HL-60 (cell line): Measurements from ENCODE around the gene ACSS3.

Source experiments
- DNase-seq, 2 experiments: peaks; one replicate each; pipeline ENCODE4 v3.0.0-alpha.2; 2010 to 2020; ENCODE audit warnings: low read depth in 1 of 2, low spot score in 1 of 2
- H3K27ac ChIP-seq: fragments of 250-450 bp; sonication (Bioruptor Pico); replicated peaks from 2 replicates; pipeline ENCODE4 v1.5.1; 2020; ENCODE audit warnings: mild to moderate bottlenecking, moderate library complexity
- H3K27me3 ChIP-seq: fragments of 250-450 bp; sonication (Bioruptor Pico); 2 replicates; pipeline ENCODE4 v1.5.1; 2021; ENCODE audit warnings: mild to moderate bottlenecking, moderate library complexity; ENCODE audit not compliant: insufficient read depth, poor library complexity, severe bottlenecking
- H3K4me3 ChIP-seq: replicated peaks from 2 replicates; pipeline ENCODE4 v1.5.1; 2011; ENCODE audit warnings: mild to moderate bottlenecking, control low read depth, low read length; ENCODE audit not compliant: insufficient read depth
- GABPA ChIP-seq: IDR thresholded peaks from 2 replicates; pipeline ENCODE4 v1.6.1; 2012; ENCODE audit warnings: low read depth
- POLR2AphosphoS5 ChIP-seq: IDR thresholded peaks from 2 replicates; pipeline ENCODE4 v1.6.1; 2012; ENCODE audit warnings: low read depth
- SPI1 ChIP-seq: IDR thresholded peaks from 2 replicates; pipeline ENCODE4 v1.6.1; 2012; ENCODE audit warnings: low read depth, mild to moderate bottlenecking, borderline replicate concordance
- TF ChIP-seq, protein P1 (sequence below): IDR thresholded peaks from 2 replicates; pipeline ENCODE4 v1.6.1; 2012; ENCODE audit warnings: low read depth; ENCODE audit not compliant: insufficient replicate concordance
- TF ChIP-seq, protein P2 (sequence below): IDR thresholded peaks from one replicate; pipeline ENCODE4 v1.5.1; 2011; ENCODE audit warnings: low read length, control low read depth, inconsistent platforms; ENCODE audit not compliant: insufficient read depth

ACSS3 gene

DNA sequence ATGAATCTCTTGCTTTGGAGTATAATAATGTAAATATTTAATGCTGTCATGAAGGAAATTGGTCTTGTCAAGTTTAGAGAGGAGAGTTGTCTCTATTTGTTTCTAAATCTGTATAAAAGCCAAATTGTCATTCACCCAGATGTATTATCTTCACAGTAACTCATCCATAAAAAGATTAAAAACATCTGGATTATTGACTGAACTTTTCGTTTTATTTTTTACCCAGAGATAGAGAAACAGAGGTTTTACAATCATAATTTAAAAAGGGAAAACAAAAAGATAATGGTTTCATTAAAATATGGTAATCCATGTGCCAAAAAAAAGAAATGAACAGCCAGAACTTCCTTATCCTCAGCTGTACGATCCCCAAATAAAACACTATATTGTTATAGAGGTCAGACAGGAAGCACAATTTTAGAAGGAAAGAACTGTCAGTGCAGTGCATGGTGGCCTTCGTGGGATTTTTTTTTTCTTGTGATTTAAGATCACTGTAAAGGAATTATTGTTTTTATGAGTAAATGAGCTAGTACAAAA is 125.9 kb downstream of the ACSS3 start:
- DNase-seq: no peak
- Histone ChIP-seq H3K27me3 (peaks cover 2% of the 10 kb centered on the region), H3K27ac (no peak overlapping the region), H3K4me3 (no peak overlapping the region)
- TF ChIP-seq, protein P1, sequence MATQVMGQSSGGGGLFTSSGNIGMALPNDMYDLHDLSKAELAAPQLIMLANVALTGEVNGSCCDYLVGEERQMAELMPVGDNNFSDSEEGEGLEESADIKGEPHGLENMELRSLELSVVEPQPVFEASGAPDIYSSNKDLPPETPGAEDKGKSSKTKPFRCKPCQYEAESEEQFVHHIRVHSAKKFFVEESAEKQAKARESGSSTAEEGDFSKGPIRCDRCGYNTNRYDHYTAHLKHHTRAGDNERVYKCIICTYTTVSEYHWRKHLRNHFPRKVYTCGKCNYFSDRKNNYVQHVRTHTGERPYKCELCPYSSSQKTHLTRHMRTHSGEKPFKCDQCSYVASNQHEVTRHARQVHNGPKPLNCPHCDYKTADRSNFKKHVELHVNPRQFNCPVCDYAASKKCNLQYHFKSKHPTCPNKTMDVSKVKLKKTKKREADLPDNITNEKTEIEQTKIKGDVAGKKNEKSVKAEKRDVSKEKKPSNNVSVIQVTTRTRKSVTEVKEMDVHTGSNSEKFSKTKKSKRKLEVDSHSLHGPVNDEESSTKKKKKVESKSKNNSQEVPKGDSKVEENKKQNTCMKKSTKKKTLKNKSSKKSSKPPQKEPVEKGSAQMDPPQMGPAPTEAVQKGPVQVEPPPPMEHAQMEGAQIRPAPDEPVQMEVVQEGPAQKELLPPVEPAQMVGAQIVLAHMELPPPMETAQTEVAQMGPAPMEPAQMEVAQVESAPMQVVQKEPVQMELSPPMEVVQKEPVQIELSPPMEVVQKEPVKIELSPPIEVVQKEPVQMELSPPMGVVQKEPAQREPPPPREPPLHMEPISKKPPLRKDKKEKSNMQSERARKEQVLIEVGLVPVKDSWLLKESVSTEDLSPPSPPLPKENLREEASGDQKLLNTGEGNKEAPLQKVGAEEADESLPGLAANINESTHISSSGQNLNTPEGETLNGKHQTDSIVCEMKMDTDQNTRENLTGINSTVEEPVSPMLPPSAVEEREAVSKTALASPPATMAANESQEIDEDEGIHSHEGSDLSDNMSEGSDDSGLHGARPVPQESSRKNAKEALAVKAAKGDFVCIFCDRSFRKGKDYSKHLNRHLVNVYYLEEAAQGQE: no peak
- TF ChIP-seq GABPA (no peak), POLR2AphosphoS5 (no peak), SPI1 (no peak)
- TF ChIP-seq, protein P2, sequence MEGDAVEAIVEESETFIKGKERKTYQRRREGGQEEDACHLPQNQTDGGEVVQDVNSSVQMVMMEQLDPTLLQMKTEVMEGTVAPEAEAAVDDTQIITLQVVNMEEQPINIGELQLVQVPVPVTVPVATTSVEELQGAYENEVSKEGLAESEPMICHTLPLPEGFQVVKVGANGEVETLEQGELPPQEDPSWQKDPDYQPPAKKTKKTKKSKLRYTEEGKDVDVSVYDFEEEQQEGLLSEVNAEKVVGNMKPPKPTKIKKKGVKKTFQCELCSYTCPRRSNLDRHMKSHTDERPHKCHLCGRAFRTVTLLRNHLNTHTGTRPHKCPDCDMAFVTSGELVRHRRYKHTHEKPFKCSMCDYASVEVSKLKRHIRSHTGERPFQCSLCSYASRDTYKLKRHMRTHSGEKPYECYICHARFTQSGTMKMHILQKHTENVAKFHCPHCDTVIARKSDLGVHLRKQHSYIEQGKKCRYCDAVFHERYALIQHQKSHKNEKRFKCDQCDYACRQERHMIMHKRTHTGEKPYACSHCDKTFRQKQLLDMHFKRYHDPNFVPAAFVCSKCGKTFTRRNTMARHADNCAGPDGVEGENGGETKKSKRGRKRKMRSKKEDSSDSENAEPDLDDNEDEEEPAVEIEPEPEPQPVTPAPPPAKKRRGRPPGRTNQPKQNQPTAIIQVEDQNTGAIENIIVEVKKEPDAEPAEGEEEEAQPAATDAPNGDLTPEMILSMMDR: no peak

DNA sequence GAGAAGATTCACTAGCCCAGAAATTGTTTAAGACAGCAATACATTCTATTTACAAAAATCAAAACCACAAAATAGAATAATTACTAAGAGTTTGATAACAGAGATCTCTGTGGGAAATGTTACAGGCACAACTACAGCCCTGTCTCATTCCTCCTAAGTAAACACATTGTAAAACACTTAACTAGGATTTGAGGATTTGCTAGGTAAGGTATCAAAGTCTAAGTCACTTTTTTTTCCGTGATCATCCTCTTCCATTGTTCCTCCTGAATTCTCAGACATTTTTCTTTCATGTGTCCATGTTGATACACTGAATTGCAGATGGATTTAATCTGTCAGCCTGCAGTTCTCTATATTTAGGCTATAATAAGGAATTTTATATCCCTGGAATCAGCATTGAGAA is 127.5 kb downstream of the ACSS3 start:
- no peak for DNase-seq
- Histone ChIP-seq H3K27me3 (peaks cover 2% of the 10 kb centered on the region), H3K27ac (no peak overlapping the region), H3K4me3 (no peak overlapping the region)
- TF ChIP-seq SPI1 (no peak), GABPA (no peak), POLR2AphosphoS5 (no peak)
- TF ChIP-seq, protein P2: no peak
- TF ChIP-seq, protein P1: no peak

DNA sequence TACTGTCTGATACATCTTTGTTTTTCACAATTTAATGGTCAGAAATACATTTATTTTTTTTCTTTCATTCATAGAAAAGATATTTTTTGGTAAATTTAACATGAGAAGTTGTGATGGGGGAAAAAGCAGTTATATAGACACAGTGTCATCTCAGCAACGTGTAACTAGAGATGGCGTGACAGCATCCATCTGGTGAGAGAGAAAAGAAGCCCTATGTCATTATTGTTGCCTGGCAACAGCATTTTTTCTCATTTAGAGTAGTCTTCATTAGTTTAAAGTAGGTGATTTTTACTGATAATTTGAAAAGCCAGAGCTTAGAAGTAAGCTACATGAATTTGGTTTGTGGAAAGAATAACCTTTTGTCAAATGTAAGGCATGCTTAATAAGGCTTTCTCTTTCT is 128.6 kb downstream of the ACSS3 start:
- no peak overlapping the region for H3K27ac ChIP-seq
- no peak overlapping the region for H3K4me3 ChIP-seq
- DNase-seq: no peak
- TF ChIP-seq, protein P1: no peak
- TF ChIP-seq, protein P2: no peak
- TF ChIP-seq SPI1 (no peak), POLR2AphosphoS5 (no peak)
- H3K27me3 ChIP-seq: peaks cover 2% of the 10 kb centered on the region
